ENCODE measurements around the gene EEF1A1. TPM values are rescaled to one million over a fixed set of nuclear protein-coding genes. Genes with fewer than 3 reads are reported as not detected.
A peak's percentile ranks its signal among the peaks of the same experiment; 100 is the strongest.
"Not testable (repeated sequence)": the region's sequence is repeated elsewhere in the genome, so short reads cannot be mapped to it uniquely, and the experiment has no call there.

EEF1A1 gene
- 12,032 and 12,129 TPM in 2 replicates for total RNA-seq
- long read RNA-seq, full-length matches to known transcripts = 43,662 of 44,249 reads
- long read RNA-seq, partial matches to known transcripts = 244 of 44,249 reads
- long read RNA-seq, other reads (novel, unspliced or antisense) = 343 of 44,249 reads

- no peaks in the 10 kb centered on the region for H3K9me3 Mint-ChIP-seq (ENCODE audit: low read depth)
- no peaks in the 10 kb centered on the region for H3K27me3 Mint-ChIP-seq
- H3K36me3 Mint-ChIP-seq (ENCODE audit: insufficient read depth) = peaks cover 41% of the 10 kb centered on the region
- peak; percentile 98 for DNase-seq (ENCODE audit: low spot score, unreplicated experiment)
- H3K4me3 Mint-ChIP-seq (ENCODE audit: low read depth) = peak within 1 kb of the TSS; percentile 99
- peaks cover 31% of the 10 kb centered on the region for H3K4me1 Mint-ChIP-seq (ENCODE audit: low read depth)
- TF ChIP-seq CTCF (IDR thresholded peaks at IDR 0.05; ENCODE audit: unreplicated experiment) = no peak
- H3K27ac Mint-ChIP-seq = peak within 1 kb of the TSS; percentile 100
Observed at GRCh38 chr6:73520688-73521350, at the start of gene EEF1A1. Gene EEF1A1 (minus strand): TSS chr6:73521032. CDS start chr6:73520026, 1,006 bp downstream.

- H3K4me3 Mint-ChIP-seq (ENCODE audit: low read depth) = no peak overlapping the region
- no peaks in the 10 kb centered on the region for H3K27me3 Mint-ChIP-seq
- no peaks in the 10 kb centered on the region for H3K36me3 Mint-ChIP-seq (ENCODE audit: insufficient read depth)
- no peak for TF ChIP-seq CTCF (IDR thresholded peaks at IDR 0.05; ENCODE audit: unreplicated experiment)
- DNase-seq (ENCODE audit: low spot score, unreplicated experiment) = no peak
- no peak overlapping the region for H3K27ac Mint-ChIP-seq
- no peaks in the 10 kb centered on the region for H3K9me3 Mint-ChIP-seq (ENCODE audit: low read depth)
- peaks cover 10% of the 10 kb centered on the region for H3K4me1 Mint-ChIP-seq (ENCODE audit: low read depth)
Observed at GRCh38 chr6:73569121-73569520, 48.3 kb upstream of the EEF1A1 start.

- no peak for DNase-seq (ENCODE audit: low spot score, unreplicated experiment)
- TF ChIP-seq CTCF (IDR thresholded peaks at IDR 0.05; ENCODE audit: unreplicated experiment) = no peak
- no peaks in the 10 kb centered on the region for H3K27me3 Mint-ChIP-seq
- peaks cover 5% of the 10 kb centered on the region for H3K4me1 Mint-ChIP-seq (ENCODE audit: low read depth)
- no peak overlapping the region for H3K4me3 Mint-ChIP-seq (ENCODE audit: low read depth)
- H3K9me3 Mint-ChIP-seq (ENCODE audit: low read depth) = no peaks in the 10 kb centered on the region
- H3K36me3 Mint-ChIP-seq (ENCODE audit: insufficient read depth) = no peaks in the 10 kb centered on the region
- H3K27ac Mint-ChIP-seq = peak overlapping the region; percentile 22
Observed at GRCh38 chr6:73566954-73567591, 46.2 kb upstream of the EEF1A1 start.

- DNase-seq (ENCODE audit: low spot score, unreplicated experiment); H3K36me3 Mint-ChIP-seq (ENCODE audit: insufficient read depth); H3K27me3 Mint-ChIP-seq; H3K4me1 Mint-ChIP-seq (ENCODE audit: low read depth); H3K4me3 Mint-ChIP-seq (ENCODE audit: low read depth); H3K9me3 Mint-ChIP-seq (ENCODE audit: low read depth); H3K27ac Mint-ChIP-seq: not testable (repeated sequence)
Observed at GRCh38 chr6:73566486-73566871, 45.6 kb upstream of the EEF1A1 start.

GRCh38 chr6:73565767-73566485 is 45.1 kb upstream of the EEF1A1 start:
- Mint-ChIP-seq H3K36me3 (ENCODE audit: insufficient read depth) (no peaks in the 10 kb centered on the region), H3K4me3 (ENCODE audit: low read depth) (no peak overlapping the region), H3K27me3 (no peaks in the 10 kb centered on the region), H3K9me3 (ENCODE audit: low read depth) (no peaks in the 10 kb centered on the region), H3K27ac (no peak overlapping the region), H3K4me1 (ENCODE audit: low read depth) (peaks cover 5% of the 10 kb centered on the region)
- no peak for TF ChIP-seq CTCF (IDR thresholded peaks at IDR 0.05; ENCODE audit: unreplicated experiment)
- DNase-seq (ENCODE audit: low spot score, unreplicated experiment) = no peak

Data from progenitor cell of endocrine pancreas (in vitro differentiated cells).